ENCODE results near the gene AREL1.

The AREL1 gene

DNA sequence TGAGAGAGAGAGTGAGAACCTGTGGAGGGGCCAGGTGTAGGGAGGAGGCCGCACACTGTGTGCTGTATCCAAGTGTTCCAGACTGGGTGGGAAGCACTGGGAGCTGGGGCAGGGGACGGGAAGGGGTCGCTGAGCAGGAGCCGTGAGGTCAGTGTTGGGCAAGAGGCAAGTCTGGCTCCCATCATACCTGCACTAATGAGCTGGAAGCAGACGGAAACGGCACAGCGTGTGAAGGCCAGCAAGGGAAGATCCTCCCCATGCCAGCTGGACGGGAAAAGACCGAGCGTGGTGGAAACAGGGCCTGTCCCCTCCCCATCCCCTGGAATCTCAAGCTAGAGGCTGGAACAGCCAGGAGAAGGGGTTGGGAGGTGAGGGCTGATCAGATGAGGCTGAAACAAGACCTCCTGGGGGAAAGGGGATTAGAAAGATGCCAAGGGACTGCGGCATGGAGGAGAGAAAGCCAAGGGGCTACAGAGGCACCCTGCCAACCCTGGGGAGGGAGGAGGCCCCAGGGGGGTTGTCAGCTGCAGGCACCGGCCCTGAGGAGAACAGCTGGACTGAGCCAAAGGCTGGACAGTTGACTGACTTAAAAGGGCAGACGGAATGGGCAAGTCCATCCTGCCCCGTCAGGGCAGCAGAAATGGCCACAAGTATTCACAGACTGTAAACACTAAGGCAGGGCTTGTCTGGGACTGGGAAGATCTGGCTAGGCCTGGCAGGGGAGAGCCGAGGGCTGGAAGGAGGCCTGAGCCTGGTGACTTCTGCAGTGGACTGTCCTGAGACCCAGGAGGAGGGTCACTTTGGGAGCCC is 81.8 kb downstream of the AREL1 start:
- no peak for DNase-seq

DNA sequence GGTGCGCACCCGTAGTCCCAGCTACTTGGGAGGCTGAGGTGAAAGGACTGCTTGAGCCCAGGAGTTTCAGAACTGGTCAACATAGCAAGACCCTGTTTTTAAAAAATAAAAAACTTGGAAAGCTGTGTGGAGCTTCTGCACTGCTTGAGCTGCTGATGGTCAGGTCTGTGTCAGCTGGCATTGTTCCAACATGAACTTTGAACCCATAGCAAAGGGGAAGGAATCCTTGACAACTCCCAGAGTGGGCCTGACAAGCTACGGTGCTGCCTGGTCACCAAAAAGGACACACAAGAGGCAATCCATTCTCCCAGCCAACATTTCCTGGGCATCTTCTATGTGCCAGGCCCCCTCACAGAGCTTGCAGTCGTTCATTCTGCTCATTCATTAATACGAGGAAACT is 84.5 kb downstream of the AREL1 start:
- no peak for DNase-seq

DNA sequence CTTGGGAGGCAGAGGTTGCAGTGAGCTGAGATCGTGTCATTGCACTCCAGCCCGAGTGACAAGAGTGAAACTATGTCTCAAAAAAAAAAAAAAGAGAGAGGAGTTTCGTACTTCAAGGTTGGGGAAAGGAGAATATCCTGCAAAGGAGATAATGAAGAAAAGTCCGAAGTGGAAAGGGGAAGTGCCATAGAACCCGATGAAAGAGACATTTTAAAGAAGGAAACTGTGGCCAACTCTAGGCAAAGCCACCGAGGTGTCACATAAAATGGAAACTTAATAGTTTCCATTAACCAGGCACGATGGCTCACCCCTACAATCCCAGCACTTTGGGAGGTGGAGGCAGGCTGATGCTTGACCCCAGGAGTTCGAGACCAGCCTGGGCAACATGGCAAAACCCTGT is 85.8 kb downstream of the AREL1 start:
- DNase-seq = no peak

DNA sequence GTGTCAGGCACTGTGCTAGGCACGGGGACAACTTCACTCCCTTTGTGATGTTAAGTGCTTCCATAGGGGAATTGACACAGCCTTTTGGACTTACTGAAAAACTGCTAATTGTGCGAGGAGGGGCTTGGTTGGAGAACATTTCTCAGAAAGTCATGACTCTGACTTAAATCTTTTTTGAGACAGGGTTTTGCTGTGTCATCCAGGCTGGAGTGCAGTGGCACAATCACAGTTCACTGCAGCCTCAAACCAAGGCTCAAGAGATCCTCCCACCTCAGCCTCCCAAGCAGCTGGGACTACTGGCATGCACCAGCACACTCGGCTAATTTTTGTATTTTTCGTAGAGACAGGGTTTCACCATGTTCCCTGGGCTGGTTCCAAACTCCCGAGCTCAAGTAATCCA is 90.6 kb downstream of the AREL1 start:
- no peak for DNase-seq

DNA sequence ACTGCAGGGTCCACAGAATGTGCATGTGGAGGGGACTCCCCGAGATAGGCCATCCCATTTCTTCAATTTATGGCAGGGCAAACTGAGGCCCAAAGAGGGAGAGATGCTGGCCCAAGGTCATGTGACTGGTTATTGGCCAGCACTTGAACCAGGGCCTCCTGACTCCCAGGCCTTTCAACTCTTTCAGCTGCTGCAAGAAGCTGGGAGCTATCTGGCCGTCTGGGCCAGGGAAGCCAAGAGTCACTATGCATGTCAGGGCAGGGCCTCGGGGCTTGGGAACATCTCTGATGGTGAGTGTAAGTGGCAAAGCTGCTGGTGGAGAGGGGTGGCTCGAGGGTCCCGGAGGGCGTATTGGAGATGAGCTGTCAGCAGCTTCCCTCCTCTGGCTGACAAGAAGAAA is 91.3 kb downstream of the AREL1 start:
- DNase-seq = no peak

DNA sequence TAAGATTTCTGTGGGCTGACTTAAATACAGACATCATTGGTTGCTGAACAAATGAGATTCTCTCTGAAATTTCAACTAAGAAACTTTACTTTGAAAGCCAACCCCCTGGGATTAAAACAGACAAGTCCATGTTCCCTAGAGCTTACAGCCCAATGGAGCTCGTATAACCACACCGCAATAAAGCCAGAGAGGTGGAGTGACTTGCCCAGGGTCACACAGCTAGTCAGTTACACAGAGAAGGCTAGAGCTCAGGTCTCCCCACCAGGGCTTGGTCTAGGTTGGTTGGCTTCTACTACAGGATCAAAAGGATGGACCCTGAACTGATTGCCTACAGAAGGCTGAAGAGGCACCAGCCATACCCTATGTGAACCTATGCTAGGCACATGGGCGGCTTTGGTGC is 92.0 kb downstream of the AREL1 start:
- DNase-seq = no peak

DNA sequence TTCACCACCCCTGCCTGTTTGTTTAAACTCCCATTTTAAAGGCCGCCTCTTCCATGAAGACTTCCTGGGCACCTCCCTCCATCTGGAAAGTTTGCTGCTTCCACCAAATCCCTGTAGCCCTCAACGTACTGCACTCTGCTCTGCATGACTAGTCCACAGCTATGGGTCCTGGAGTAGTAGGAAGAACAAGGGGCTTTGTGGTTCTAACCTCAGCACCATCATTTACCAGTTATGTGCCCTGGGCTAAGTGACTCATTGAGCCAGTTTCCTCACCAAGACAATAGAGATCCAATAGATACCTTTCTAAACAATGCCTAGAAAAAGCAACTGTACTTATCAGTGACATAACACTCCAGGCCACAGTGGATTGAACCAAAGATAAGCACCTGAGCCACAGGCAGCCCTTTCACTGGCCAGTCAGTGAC is 92.4 kb downstream of the AREL1 start:
- peak; percentile 56 for DNase-seq

DNA sequence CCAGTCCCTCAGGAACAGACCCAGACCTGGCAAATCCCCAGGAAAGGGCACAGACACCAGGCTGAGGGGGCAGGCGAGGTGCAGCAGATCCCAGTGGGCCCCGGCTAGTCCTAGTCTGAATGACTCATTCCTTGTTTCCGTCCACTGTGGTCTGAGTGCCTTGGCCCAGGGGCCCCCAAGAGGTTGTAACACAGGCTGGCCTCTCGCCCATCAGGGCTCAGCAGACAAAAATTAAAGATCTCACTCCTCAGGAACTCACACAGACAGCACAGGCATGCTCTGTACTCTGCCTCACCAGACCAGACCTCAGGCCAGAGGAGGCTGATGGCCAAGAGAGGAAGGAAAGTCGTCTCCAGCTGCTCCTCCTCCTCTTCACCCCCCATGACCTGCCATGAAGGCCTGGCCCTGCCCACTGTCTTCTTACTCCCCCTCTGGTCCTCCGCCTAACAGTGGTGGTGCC is 93.2 kb downstream of the AREL1 start:
- peak; percentile 34 for DNase-seq

DNA sequence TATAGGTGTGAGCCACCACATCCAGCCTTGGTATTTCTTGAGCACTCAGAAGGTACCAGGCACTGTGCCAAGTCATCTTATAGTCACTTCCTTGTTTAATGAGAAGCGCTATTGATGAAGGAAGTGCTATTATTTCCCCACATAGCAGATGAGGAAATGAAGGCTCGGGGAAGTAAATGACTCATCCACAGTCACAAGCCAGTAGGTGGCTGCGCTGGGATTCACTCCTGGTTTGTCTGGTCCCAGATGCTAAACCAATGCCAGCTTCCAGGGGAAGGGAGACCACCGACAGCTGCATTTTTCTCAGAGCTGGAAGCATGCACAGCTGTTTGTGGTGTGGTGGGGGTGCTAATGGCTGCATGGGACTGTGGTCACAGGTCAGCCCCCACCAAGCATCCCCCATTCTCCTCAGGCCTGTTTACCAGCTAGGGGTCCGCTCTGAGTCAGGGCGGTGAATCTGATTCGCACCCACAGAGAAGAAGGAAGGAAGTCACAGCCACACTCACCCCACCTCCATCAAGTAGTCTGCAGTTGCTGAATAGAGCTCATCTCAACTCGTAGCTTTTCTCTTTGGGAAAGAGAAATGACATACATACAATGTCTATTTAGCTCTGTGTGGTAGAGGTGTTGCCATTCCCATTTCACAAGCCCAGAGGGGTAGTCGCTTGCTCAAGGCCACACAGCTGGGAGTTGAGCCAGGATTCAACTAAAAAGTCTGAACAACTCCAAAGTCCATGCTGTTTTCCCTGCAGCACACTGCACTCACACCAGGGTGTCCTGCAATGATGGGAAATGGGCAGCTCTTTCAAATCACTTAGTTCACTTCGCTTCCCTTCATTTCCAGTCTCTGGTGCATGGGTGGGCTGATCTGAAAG is 94.6 kb downstream of the AREL1 start:
- DNase-seq = peak; percentile 88

DNA sequence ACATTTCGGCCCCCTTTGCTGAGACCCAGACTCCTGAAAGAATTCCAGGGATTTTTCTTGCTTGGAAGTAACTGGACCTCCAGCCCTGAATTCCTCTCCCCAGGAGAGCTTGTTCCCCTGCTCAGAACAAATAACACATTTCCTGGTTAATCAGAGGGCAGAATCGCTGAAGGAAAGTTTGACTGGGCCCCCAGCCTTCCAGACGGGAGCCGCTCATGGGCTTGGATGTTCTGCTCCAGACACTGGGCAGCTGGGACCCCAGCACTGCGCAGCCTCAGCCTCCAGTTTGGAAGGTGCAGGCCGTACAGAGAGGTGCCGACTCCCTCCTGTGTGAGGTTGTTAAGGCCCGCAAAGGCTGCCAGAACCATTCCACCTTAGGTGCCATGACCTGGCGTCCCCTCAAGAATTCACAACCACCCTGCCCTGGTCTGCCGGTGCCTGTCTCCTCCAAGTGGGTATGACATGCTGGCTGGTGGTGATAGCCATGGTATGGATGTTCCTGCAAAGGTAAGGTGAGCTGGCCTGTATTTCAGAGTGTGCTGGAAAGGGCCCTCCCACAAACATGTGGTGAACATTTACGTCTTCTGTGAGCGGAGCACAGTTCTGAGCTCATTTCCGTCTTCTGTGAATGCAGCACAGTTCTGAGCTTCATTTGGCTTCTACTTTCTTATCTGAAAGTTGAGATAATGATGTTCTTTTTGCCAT is 95.7 kb downstream of the AREL1 start:
- no peak for DNase-seq

DNA sequence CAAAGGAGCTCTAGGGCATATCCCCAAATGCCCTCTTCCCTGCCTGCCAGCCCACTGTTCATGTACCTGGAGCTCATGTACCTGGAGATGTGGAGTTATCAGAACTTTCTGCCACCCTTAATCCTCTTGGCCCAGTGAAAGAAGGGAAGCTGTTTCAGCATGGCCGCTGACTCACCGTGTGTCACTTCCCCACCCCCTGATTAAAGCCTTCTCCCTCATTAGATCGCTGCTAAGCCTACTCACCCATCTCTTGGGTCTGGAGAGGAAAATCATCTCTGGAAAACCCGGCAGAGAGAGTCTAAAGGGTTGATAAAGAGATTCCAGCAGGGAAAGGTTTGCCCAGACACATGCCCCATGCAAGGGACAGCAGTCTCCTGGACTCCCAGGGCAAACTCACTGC is 96.4 kb downstream of the AREL1 start:
- DNase-seq = peak; percentile 13

DNA sequence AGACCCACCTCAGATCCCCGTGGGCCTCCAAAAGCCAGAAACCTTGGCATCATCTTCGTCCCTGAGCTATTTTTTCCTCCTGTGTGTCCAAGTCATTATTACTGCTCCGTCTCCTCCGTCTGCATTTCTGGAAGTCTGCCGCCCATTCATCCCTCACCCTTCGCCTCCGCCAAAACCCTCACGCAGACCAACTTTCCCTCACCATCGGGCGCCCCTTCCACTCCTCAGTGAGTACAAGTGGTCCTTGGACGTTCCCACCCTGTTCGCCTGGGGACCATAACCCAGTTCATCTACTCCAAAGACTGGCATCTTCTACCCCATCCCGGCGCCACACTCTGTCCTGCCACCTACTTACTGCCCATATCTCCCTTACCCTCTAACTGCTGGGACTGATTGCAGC is 97.1 kb downstream of the AREL1 start:
- DNase-seq = no peak

DNA sequence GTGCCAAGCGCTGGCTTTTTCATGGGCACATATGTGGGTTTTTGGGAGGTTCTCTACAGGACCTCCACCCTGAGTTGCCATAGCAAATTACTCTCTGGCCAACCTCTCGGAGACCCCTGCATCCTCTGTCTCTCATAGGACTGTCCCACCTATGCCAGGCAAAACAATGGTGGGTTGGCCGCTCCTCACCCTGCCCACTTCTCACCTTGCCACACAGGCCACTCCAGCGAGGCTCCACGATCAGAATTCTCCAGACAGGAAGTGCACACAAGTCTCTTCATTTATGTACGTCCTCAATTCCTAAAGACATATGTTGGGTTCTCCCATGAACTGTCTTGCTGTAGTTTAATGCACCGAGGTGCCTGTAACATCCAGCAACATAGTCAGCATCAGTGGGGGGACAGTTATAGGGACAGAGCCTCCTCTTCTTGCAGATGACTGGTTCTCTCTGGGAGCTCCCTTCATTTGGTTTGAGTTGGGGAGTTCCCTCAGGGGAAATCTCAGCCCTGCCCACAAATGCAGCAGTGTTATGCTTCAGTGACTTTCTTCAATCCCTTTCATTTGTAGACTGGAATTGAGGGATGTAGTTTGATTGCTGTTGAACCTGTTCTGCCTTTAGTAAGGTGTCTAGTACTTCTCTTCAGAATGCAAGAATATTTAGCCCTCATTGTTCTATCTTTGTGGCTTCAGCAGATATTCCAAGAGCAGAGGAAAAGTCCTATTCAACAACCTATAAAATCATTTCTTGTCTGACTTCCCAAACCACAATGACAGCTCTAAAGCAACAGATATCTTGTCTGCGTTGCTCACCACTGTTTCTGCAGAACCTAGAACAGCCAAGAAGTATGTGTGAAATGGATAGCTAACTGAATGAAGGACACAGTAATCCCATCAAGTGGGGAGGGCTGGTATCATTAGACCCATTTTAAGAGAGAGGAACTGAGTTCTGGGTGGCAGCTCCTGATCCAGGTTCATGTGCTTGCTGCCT is 98.1 kb downstream of the AREL1 start:
- DNase-seq = no peak

DNA sequence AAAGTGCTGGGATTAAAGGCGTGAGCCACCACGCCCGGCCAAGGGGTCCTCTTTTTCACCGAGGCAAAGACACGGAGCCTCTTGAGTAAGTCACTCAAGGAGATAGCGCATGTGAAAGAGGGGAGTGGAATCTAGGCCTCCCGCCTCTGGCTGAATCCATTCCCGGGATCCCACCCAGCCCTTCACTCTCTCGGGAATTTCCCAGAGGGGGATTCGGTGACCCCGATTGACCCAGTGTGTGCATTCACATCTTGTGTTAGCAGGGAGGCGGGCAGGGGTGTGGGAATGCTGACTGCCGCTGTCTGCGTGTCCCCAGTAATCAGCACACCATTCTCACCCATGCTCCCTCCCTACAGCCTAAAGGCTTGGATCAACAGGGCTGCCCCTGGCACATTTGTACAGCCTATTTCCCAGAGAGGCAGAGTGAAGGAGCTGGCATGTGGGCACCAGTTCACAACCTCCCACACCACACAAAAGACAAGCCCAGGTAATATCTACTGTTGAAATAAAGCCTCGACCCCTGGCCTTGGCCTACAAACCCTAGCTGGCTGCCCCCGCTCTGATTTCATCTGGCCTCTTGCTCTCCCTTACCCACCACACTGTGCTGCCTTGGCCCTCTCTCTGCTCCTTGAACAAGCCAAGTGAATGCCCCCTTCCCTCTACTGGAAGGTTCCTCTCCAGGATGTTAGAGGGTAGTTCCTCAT is 99.5 kb downstream of the AREL1 start:
- no peak for DNase-seq

DNA sequence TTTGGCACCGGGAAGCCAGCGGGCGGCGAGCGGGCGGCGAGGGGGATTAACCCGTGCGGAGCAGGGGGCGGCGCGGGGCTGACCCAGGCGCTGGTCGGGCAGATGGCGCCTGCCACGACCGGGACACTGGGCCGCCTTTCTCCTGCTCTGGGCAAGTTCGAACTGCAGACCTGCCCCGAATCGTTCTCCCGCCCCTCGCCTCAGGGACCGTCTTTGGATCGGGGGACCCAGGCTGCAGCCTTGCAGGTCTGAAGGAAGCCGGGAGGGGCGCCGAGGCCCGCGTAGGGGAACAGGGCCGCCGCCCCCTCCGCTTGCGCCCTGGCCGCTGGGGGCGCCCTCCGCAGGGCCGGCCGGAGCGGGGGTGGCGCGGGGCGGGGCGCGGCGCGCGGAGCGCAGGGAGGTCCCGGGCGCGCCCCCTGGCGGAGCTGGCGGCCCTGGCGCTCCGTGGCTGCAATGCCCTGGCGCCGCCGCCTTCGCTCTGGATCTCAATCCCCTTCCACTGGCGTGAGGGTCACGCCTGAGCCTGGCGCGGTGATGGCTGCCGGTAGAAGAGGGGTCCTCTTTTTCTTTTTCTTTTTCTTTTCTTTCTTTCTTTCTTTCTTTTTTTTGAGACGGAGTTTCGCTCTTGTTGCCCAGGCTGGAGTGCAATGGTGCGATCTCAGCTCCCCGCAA is 100.4 kb downstream of the AREL1 start:
- DNase-seq = no peak

DNA sequence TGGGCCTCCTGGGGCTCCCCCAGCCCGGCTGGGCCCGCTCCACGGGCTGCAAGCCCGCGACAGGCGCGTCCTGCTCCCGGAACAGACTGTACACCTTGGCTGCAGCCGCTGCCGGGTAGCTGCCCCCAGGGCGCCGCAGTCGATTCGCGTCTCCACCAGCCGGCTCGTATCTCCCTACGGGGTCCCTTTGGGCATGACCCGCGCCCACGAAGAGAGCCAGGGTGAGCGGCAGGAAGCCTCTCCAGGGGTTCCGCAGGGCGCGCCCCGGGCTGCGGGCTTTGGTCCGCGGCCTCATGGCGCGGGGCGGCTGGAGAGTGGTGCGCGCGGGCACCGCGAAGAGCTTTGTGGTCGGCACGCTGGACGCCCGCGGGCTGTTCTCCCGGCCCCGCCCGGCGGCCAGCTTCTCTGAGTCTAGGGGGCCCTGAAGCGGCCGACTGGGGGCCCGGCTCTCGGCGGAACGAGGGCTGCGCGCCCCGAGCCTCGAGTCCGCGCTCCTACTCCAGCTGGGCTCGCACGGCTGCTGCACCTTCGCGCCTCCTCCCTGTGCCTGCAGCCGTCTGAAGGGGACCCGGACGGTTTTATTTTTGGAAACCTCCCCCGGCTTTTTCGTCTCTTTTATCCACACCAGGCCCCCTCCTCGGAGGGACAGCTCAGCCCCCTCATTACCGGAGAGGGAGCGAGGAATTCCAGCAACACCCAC is 101.1 kb downstream of the AREL1 start, which contains the start of gene LTBP2:
Gene LTBP2, minus strand, starts transcription at position 588 of the 700 bp plus-strand sequence. Its CDS starts 293 bp downstream, at position 295.
- no peak for DNase-seq
